Measurements from ENCODE around the gene GRIN2A.

The GRIN2A gene

GRCh38 chr16:9736547-9736946, 445.7 kb downstream of the GRIN2A start:
- DNase-seq = no peak

- no peak for DNase-seq
Observed at GRCh38 chr16:9723136-9723535, 459.1 kb downstream of the GRIN2A start.

- DNase-seq = no peak
Observed at GRCh38 chr16:9713907-9714306, 468.3 kb downstream of the GRIN2A start.

GRCh38 chr16:9713156-9713555, 469.1 kb downstream of the GRIN2A start:
- no peak for DNase-seq

- DNase-seq = no peak
Observed at GRCh38 chr16:9708972-9709620, 473.1 kb downstream of the GRIN2A start.

GRCh38 chr16:9706217-9706836, 475.9 kb downstream of the GRIN2A start:
- no peak for DNase-seq

- no peak for DNase-seq
Observed at GRCh38 chr16:9703731-9704130, 478.5 kb downstream of the GRIN2A start.
